H1 (cell line): ENCODE measurements around the gene YIPF5.

ENCODE experiments used
- CBX8 ChIP-seq: fragments of 300-800, 300-1000 bp; sonication (generic); IDR thresholded peaks from 2 replicates; pipeline ENCODE4 v1.7.1; 2016; ENCODE audit warnings: low read depth, low read length, borderline replicate concordance
- TAF1 ChIP-seq: IDR thresholded peaks from 2 replicates; pipeline ENCODE4 v1.6.1; 2011; ENCODE audit warnings: mild to moderate bottlenecking, low read depth, low read length
- TEAD4 ChIP-seq: IDR thresholded peaks from 2 replicates; pipeline ENCODE4 v1.6.1; 2012; ENCODE audit warnings: low read depth, low read length, inconsistent platforms, mixed read lengths
- YY1 ChIP-seq: IDR thresholded peaks from 2 replicates; pipeline ENCODE4 v1.6.1; 2011; ENCODE audit warnings: low read depth, mild to moderate bottlenecking, low read length
- TF ChIP-seq, protein P1 (sequence below), 3 experiments: IDR thresholded peaks; 1 replicate in 2 of 3; 2 replicates in 1 of 3; pipeline versions ENCODE4 v1.5.1 to v1.6.1; 2011; ENCODE audit warnings: low read length in 3 of 3, mild to moderate bottlenecking in 3 of 3, inconsistent platforms in 2 of 3, low read depth in 1 of 3, moderate library complexity in 1 of 3; ENCODE audit not compliant: insufficient read depth in 1 of 3; ENCODE audit errors: control extremely low read depth in 1 of 3

DNA sequence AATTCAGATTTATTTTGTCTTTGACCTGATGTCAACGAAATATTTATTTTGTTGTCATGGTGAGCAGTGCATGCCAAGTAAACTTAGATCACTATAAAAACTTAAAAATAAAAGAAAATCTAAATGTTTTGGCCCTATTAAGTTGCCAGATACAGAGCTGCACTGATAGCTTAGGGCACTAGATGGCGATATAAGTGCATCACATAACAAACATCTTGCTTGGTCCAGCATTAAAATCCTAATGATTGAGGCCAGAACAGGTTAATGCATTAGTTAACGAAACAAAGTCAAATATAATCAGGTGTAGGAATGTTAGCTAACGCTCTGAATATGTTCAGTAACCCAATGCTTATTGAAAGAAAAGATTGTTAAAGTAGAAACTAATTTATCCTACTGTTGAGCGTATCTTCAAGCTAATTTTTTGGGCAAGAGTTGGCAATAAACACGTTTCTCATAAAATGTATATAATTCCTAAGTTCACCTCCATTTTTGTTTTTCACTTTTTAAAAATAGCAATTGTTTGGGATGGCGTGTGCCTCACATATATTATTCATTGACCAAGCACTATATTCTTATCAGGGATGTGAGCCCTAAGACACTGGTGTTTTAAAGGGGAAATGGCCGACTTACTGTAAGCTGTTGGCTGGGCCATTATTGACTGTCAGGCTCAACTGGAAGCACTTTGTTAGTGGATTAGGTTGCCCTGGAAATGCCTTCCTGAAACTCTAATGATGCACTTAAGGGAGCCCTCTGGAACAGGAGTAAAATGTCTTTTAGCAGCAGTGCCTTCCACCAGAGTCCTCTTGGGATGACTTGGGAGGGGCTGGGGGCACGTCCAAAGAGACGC, 33.5 kb upstream of the YIPF5 start:
- TF ChIP-seq YY1, result peak; percentile 69
- TF ChIP-seq, protein P1, sequence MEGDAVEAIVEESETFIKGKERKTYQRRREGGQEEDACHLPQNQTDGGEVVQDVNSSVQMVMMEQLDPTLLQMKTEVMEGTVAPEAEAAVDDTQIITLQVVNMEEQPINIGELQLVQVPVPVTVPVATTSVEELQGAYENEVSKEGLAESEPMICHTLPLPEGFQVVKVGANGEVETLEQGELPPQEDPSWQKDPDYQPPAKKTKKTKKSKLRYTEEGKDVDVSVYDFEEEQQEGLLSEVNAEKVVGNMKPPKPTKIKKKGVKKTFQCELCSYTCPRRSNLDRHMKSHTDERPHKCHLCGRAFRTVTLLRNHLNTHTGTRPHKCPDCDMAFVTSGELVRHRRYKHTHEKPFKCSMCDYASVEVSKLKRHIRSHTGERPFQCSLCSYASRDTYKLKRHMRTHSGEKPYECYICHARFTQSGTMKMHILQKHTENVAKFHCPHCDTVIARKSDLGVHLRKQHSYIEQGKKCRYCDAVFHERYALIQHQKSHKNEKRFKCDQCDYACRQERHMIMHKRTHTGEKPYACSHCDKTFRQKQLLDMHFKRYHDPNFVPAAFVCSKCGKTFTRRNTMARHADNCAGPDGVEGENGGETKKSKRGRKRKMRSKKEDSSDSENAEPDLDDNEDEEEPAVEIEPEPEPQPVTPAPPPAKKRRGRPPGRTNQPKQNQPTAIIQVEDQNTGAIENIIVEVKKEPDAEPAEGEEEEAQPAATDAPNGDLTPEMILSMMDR (IDR thresholded peaks at IDR 0.05; ENCODE audit: control extremely low read depth in 1 of 3, insufficient read depth in 1 of 3, low read depth in 1 of 3, low read length in 3 of 3), result peak in 2 of 3 experiments; percentile 67 to 79; a peak in 3 of 4 replicates
- TF ChIP-seq TAF1, result no peak
- TF ChIP-seq CBX8, result no peak
- TF ChIP-seq TEAD4, result no peak
